AG10803 (cell line): Measurements from ENCODE around the gene NEU1.

Source experiments
- DNase-seq: peaks from one replicate; pipeline ENCODE4 v3.0.0; 2010; ENCODE audit warnings: low read depth
- H3K4me3 ChIP-seq: 2 replicates; pipeline ENCODE4 v1.5.1; 2011; ENCODE audit warnings: mild to moderate bottlenecking, low read length, control low read depth
- TF ChIP-seq, protein P1 (sequence below): conservative IDR thresholded peaks from 2 replicates; pipeline ENCODE4 v1.5.1; 2011; ENCODE audit warnings: mild to moderate bottlenecking, low read length, control low read depth, inconsistent platforms

Gene NEU1

GRCh38 chr6:31882344-31882743, 19.7 kb upstream of the NEU1 start:
- H3K4me3 ChIP-seq = no peak overlapping the region
- TF ChIP-seq, protein P1, sequence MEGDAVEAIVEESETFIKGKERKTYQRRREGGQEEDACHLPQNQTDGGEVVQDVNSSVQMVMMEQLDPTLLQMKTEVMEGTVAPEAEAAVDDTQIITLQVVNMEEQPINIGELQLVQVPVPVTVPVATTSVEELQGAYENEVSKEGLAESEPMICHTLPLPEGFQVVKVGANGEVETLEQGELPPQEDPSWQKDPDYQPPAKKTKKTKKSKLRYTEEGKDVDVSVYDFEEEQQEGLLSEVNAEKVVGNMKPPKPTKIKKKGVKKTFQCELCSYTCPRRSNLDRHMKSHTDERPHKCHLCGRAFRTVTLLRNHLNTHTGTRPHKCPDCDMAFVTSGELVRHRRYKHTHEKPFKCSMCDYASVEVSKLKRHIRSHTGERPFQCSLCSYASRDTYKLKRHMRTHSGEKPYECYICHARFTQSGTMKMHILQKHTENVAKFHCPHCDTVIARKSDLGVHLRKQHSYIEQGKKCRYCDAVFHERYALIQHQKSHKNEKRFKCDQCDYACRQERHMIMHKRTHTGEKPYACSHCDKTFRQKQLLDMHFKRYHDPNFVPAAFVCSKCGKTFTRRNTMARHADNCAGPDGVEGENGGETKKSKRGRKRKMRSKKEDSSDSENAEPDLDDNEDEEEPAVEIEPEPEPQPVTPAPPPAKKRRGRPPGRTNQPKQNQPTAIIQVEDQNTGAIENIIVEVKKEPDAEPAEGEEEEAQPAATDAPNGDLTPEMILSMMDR = no peak
- peak; percentile 14 for DNase-seq

DNA sequence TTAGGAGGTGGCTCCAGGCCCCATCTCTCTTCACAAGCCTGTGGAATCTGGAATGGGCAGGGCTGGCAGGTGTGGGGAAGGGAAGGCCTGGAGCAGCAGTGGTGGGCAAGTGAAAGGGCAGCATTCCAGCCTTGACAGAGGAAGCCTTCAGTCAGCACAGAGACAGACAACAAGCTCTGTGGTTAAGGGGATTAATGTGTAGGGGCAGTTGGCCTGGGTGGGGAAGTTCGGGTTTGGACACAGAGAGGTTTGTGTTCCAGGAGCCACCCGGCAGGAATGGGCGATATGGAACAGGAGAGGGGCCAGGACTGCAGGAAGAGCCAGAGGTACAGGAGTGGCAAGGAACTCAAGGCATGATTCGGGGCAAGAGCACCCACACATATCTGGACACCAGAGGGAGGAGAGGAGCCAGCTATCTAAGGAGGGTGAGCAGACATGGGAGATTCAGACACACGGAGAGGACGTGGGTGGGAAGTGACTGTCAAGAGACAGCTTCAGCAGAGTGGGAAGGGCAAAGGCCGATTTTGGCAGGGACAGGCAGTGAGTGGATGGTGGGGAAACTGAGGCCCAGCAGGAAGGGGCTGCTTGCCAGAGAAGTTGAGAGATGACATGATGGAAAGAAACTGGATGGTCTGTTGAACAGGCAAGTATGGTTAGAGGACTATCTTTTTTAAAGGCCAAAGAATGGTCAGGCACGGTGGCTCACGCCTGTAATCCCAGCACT, 18.7 kb upstream of the NEU1 start:
- TF ChIP-seq, protein P1 = no peak
- DNase-seq = no peak
- H3K4me3 ChIP-seq = no peak overlapping the region

- DNase-seq = no peak
- TF ChIP-seq, protein P1 = no peak
- H3K4me3 ChIP-seq = no peak overlapping the region
Observed at GRCh38 chr6:31880616-31881015, 18.0 kb upstream of the NEU1 start.

- H3K4me3 ChIP-seq = no peak overlapping the region
- DNase-seq = no peak
Observed at GRCh38 chr6:31879901-31880300, 17.3 kb upstream of the NEU1 start.

GRCh38 chr6:31879143-31879542, 16.5 kb upstream of the NEU1 start:
- H3K4me3 ChIP-seq = no peak overlapping the region
- TF ChIP-seq, protein P1 = no peak
- DNase-seq = no peak

More at GRCh38 chr6:31879901-31880300, 17.3 kb upstream of the NEU1 start:
- TF ChIP-seq, protein P1 = no peak

GRCh38 chr6:31878726-31879125, 16.1 kb upstream of the NEU1 start, which contains the start of gene SLC44A4:
TSS of gene SLC44A4 (minus strand) at chr6:31878997. CDS start at chr6:31878980, 17 bp downstream.
- TF ChIP-seq, protein P1 = no peak
- no peak within 1 kb of the TSS for H3K4me3 ChIP-seq
- no peak for DNase-seq

- no peak overlapping the region for H3K4me3 ChIP-seq
- TF ChIP-seq, protein P1 = no peak
- no peak for DNase-seq
Observed at GRCh38 chr6:31878222-31878621, 15.6 kb upstream of the NEU1 start.
